Measurements from ENCODE around the gene CDYL2.

GRCh38 chr16:80851831-80852230 lies 47.4 kb upstream of the CDYL2 start:
- no peak for TF ChIP-seq CTCF (IDR thresholded peaks at IDR 0.05; ENCODE audit: insufficient read depth, low read depth, low read length)
- no peak for TF ChIP-seq EZH2 (IDR thresholded peaks at IDR 0.05; ENCODE audit: insufficient read depth, low read length)
